ENCODE measurements around the gene COTL1.

DNA sequence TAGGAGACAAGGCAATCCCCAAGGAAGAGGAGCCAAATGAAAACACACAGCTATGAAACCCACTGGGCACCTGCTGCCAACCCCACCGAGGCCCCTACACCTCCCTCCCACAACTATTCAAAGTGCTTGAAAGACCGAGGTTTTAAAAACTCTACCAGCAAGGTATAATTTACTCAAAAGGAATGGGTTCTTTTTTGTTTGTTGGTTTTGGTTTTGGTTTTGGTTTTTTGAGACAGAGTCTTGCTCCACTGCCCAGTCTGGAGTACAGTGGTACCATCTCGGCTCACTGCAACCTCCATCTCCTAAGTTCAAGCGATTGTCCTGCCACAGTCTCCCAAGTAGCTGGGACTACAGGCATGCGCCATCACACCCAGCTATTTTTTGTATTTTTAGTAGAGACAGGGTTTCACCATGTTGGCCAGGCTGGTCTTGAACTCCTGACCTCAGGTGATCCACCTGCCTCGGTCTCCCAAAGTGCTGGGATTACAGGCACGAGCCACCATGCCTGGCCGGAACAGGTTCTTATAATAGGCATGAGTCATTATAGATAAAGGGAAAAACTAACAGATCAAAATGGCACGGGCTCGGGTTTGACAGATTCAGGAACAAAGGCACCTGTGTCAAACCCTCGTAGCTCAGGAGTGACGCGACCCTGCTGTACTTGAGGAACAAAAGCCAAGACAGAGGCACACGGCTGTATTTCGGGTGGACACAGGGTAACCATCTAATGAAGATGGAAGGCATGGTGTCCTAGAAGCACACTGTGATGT, 40.7 kb downstream of the COTL1 start:
- TF ChIP-seq FOXA3 (CRISPR knock-in tag; conservative IDR thresholded peaks at IDR 0.05 in 1 of 2, IDR thresholded peaks at IDR 0.05 in 1 of 2) = no peak
- TF ChIP-seq, protein P1, sequence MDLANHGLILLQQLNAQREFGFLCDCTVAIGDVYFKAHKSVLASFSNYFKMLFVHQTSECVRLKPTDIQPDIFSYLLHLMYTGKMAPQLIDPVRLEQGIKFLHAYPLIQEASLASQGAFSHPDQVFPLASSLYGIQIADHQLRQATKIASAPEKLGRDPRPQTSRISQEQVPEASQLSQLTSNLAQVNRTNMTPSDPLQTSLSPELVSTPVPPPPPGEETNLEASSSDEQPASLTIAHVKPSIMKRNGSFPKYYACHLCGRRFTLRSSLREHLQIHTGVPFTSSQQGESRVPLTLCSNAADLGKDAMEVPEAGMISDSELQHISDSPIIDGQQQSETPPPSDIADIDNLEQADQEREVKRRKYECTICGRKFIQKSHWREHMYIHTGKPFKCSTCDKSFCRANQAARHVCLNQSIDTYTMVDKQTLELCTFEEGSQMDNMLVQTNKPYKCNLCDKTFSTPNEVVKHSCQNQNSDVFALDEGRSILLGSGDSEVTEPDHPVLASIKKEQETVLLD (IDR thresholded peaks at IDR 0.05) = no peak
- TF ChIP-seq, protein P2, sequence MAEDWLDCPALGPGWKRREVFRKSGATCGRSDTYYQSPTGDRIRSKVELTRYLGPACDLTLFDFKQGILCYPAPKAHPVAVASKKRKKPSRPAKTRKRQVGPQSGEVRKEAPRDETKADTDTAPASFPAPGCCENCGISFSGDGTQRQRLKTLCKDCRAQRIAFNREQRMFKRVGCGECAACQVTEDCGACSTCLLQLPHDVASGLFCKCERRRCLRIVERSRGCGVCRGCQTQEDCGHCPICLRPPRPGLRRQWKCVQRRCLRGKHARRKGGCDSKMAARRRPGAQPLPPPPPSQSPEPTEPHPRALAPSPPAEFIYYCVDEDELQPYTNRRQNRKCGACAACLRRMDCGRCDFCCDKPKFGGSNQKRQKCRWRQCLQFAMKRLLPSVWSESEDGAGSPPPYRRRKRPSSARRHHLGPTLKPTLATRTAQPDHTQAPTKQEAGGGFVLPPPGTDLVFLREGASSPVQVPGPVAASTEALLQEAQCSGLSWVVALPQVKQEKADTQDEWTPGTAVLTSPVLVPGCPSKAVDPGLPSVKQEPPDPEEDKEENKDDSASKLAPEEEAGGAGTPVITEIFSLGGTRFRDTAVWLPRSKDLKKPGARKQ (CRISPR knock-in tag; IDR thresholded peaks at IDR 0.05) = no peak

All from K562 (cell line).